ENCODE measurements around the gene MICAL3.

DNA sequence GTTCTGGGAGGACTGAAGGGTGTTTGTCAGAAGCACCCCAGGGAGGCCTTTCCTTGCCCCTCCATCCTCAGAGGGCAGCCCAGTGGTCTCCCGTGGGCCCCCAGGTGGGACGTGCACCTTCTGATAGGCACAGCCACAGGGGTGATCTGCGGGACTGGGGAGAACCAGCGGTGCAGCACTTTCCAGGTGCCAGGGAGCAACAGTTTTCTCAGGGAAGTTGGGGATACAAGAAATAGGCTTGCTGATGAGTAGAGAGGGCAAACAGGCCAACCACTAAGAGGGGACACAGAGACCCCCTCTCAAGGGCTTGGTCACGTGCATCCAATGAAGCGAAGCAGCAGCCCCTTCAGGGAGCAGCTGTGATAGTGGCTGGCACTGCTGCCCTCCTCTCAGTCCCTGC lies 143.0 kb downstream of the MICAL3 start:
- TF ChIP-seq EZH2 (IDR thresholded peaks at IDR 0.05) (no peak), POLR2AphosphoS5 (IDR thresholded peaks at IDR 0.05; ENCODE audit: borderline replicate concordance, low read depth, low read length) (no peak)
